Transverse colon (tissue), 4 donors: Measurements from ENCODE around the gene MYL12A. TPM values are rescaled to one million over a fixed set of nuclear protein-coding genes. Genes with fewer than 3 reads are reported as not detected.
"Not testable (repeated sequence)": the region's sequence is repeated elsewhere in the genome, so short reads cannot be mapped to it uniquely, and the experiment has no call there.

Source experiments
- DNase-seq: peaks from one replicate; pipeline ENCODE4 v3.0.0-alpha.2; 2019
- H3K27ac ChIP-seq, 4 donors: fragments of 200-600 bp; sonication (generic); 2 replicates each; pipeline ENCODE4 v1.5.1; 2016 to 2018; ENCODE audit warnings: inconsistent platforms in 4 of 4
- H3K27me3 ChIP-seq: fragments of 200-600 bp; sonication (generic); 2 replicates; pipeline ENCODE4 v1.5.1; 2017; ENCODE audit warnings: inconsistent platforms
- H3K36me3 ChIP-seq, 4 donors: fragments of 200-600 bp; sonication (generic); 2 replicates each; pipeline ENCODE4 v1.5.1; 2017 to 2019; ENCODE audit warnings: inconsistent platforms in 4 of 4
- H3K4me1 ChIP-seq, 4 donors: fragments of 200-600 bp; sonication (generic); 2 replicates each; pipeline ENCODE4 v1.5.1; 2017 to 2020; ENCODE audit warnings: inconsistent platforms in 4 of 4
- H3K4me3 ChIP-seq, 4 donors: fragments of 200-600 bp; sonication (generic); 1 replicate in 1 of 4; 2 replicates in 3 of 4; pipeline versions ENCODE4 v1.5.1 to v1.6.1; 2017 to 2019; ENCODE audit warnings: inconsistent platforms in 4 of 4
- H3K9me3 ChIP-seq, 2 donors: fragments of 200-600 bp; sonication (generic); 2 replicates each; pipeline ENCODE4 v1.5.1; 2017 to 2019; ENCODE audit warnings: inconsistent platforms in 2 of 2
- EP300 ChIP-seq: sonication (generic); formaldehyde crosslinking; IDR thresholded peaks from one replicate; pipeline ENCODE4 v1.6.1; 2017; ENCODE audit warnings: antibody characterized with exemption, low read depth
- POLR2A ChIP-seq: fragments of 450-650 bp; IDR thresholded peaks from one replicate; pipeline ENCODE4 v1.6.1; 2016; ENCODE audit warnings: antibody characterized with exemption, mild to moderate bottlenecking, moderate library complexity
- POLR2AphosphoS5 ChIP-seq, 3 donors: sonication (generic); formaldehyde crosslinking; IDR thresholded peaks; one replicate each; pipeline ENCODE4 v1.6.1; 2016; ENCODE audit warnings: antibody characterized with exemption in 3 of 3
- WGBS, 2 donors: methylation state at CpG; one replicate each; pipeline ENCODE4 v1.1.5; 2018; ENCODE audit warnings: low coverage in 1 of 2; 5-methylcytosine and 5-hydroxymethylcytosine counted together
- in situ Hi-C, 4 donors: fragments of 200-750 bp; cut with MboI; loops; one replicate each; pipeline versions ENCODE4 v1.15.0 to v1.15.1; 2017; ENCODE audit warnings: low sequenced_read_pairs in 3 of 4, low pct_ligation_motif_present in 1 of 4, low pct_unique_long_range_greater_than_20kb in 1 of 4
- intact Hi-C: fragments of 100-400 bp; cut with DNase I; formaldehyde crosslinking; loops from one replicate; pipeline ENCODE4 v1.15.1; 2023; ENCODE audit warnings: low total_unique reads
- total RNA-seq, 4 donors: library from RNA; depleted of rRNA; stranded (reverse); fragments of >200 nt; gene quantifications; one replicate each; pipeline ENCODE4 v1.1.0, GENCODE V29; 2016
- TF ChIP-seq, protein P1 (sequence below), 5 experiments: fragments of 200-600 bp in 3 of 5; fragments of 450-650 bp in 2 of 5; sonication (generic) in 3 of 5; IDR thresholded peaks; 1 replicate in 2 of 5; 2 replicates in 3 of 5; pipeline ENCODE4 v1.5.1; 2016 to 2017; ENCODE audit warnings: antibody characterized with exemption in 5 of 5, inconsistent platforms in 3 of 5, mild to moderate bottlenecking in 2 of 5, moderate library complexity in 1 of 5

The MYL12A gene
- total RNA-seq, 4 donors from 2014 or later = 257 to 511 (median 338) TPM

DNA sequence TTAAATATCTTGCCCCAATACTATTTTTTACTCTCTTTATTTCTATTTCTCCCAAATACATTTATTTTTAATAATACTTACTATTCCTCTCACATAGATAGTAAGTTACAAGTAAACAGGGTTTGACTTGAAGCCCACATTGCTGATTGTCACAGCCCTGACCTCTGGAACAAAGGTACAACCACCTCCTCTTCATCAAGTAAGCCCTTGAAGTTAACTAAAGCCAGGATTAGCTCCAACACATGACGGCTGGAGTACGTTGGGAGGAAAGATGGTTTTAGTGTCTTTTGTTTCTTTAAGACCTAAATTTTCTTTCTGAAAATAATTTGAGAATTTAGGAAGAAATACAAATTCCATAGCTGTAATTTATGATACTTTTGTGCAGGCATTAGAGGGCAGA lies 28.8 kb upstream of the MYL12A start:
- no peaks in the 10 kb centered on the region for H3K27me3 ChIP-seq
- no peaks in the 10 kb centered on the region for H3K9me3 ChIP-seq
- 78 to 85% methylated on average over 2 of the region's 2 CpGs for WGBS, 2 donors
- intact Hi-C loops = no loop called here
- peak overlapping the region; percentile 79 to 88 (median 80) for H3K27ac ChIP-seq
- in situ Hi-C loops = no loop called here
- no peak for DNase-seq
- H3K4me1 ChIP-seq = peaks cover 5 to 35% (median 12%) of the 10 kb centered on the region in 4 donors
- TF ChIP-seq POLR2AphosphoS5 (IDR thresholded peaks at IDR 0.05) = no peak
- TF ChIP-seq EP300 = no peak
- no peak for TF ChIP-seq POLR2A
- TF ChIP-seq, protein P1, sequence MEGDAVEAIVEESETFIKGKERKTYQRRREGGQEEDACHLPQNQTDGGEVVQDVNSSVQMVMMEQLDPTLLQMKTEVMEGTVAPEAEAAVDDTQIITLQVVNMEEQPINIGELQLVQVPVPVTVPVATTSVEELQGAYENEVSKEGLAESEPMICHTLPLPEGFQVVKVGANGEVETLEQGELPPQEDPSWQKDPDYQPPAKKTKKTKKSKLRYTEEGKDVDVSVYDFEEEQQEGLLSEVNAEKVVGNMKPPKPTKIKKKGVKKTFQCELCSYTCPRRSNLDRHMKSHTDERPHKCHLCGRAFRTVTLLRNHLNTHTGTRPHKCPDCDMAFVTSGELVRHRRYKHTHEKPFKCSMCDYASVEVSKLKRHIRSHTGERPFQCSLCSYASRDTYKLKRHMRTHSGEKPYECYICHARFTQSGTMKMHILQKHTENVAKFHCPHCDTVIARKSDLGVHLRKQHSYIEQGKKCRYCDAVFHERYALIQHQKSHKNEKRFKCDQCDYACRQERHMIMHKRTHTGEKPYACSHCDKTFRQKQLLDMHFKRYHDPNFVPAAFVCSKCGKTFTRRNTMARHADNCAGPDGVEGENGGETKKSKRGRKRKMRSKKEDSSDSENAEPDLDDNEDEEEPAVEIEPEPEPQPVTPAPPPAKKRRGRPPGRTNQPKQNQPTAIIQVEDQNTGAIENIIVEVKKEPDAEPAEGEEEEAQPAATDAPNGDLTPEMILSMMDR (IDR thresholded peaks at IDR 0.05) = no peak
- H3K36me3 ChIP-seq = no peaks in the 10 kb centered on the region
- peak overlapping the region in 2 of 4 donors; percentile 1 to 27 for H3K4me3 ChIP-seq

DNA sequence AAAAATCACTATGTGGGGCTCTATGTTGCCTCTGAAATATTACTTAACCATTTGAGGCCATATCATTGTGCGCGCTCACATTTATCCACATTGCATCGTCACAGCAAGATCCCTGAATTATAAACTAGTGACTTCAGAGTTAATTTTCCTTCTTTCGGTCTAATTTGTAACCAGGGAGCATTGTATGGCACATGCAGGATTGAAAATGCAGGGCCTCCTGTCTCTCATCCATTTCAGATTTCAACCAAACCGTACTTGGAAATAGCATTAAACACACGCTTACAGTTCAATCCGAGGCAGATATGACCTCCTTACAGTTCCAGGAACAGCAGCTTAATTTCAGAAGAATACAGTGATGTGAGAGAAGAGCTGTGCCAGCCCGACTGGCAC lies 28.4 kb upstream of the MYL12A start:
- no peak for TF ChIP-seq POLR2A
- TF ChIP-seq, protein P1 (IDR thresholded peaks at IDR 0.05) = no peak
- TF ChIP-seq EP300 = no peak
- TF ChIP-seq POLR2AphosphoS5 (IDR thresholded peaks at IDR 0.05) = no peak
- Histone ChIP-seq H3K4me1 (peaks cover 5 to 33% (median 12%) of the 10 kb centered on the region in 4 donors), H3K9me3 (no peaks in the 10 kb centered on the region), H3K27me3 (no peaks in the 10 kb centered on the region), H3K27ac (peak overlapping the region; percentile 79 to 88 (median 80)), H3K4me3 (peak overlapping the region in 2 of 4 donors; percentile 14 to 27), H3K36me3 (no peaks in the 10 kb centered on the region)
- intact Hi-C loops = no loop called here
- in situ Hi-C loops = no loop called here
- WGBS, 2 donors = 83 to 91% methylated on average over 5 to 8 of the region's 8 CpGs
- DNase-seq = no peak

DNA sequence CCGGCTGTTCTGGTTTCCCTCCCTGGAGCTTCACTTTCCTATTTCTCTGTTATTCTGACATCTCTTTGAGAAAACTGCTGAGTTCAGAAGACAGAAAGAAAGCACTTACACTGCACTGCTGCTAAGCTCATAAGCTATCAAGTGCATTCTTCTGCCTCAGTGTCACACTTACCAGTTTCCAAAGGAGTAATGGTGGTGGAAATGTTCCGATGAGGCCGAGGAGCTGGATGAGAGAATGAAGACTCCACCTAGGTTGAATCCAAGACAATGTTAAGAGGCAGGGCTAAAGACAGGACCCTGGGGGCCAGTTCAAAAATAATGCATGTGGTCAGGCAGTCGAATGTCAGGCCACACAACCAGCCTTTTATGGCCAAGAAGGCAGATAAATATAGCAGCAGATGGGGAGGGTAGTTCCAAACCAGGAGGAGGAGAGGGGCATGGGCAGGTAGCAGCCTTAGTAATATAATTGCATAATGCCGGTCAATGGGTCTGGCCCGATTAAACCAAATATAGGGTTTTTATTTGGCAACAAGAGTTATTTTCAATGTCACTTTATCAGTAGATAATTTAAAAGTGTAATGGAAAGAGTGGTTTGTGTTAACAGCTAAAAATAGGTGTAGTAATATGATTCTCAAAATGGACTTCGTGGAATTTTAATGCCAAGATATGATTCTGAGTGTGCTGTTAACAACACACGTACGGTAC lies 27.8 kb upstream of the MYL12A start, which contains the start of gene MYOM1:
Gene MYOM1 (minus strand): TSS at position 338 of the 705 bp plus-strand sequence. CDS start 4,745 bp downstream, outside the sequence.
- DNase-seq = no peak
- intact Hi-C loops = no loop called here

DNA sequence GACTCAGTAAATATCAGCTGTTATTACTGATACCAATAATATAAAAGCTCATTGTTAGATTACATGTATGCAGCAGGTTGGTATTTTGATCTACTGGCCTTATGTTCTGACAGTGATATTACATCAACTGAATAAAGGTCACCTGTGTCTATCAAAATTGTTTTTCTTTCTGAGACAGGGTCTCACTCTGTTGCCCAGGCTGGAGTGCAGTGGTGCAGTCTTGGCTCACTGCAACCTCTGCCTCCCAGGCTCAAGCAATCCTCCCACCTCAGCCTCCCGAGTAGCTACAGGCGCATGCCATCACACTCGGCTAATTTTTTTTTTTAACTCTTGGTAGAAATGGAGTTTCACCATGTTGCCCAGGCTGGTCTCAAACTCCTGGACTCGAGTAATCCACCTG lies 26.7 kb upstream of the MYL12A start:
- in situ Hi-C loops, H3K27me3 ChIP-seq: not testable (repeated sequence)

More for the DNA sequence above, 27.8 kb upstream of the MYL12A start, which contains the start of gene MYOM1:
- H3K27me3 ChIP-seq = no peaks in the 10 kb centered on the region
- peak within 1 kb of the TSS in 2 of 4 donors; percentile 14 to 27 for H3K4me3 ChIP-seq
- no peaks in the 10 kb centered on the region for H3K9me3 ChIP-seq
- peak within 1 kb of the TSS; percentile 79 to 88 (median 80) for H3K27ac ChIP-seq
- in situ Hi-C loops = no loop called here
- TF ChIP-seq, protein P1 (IDR thresholded peaks at IDR 0.05) = no peak
- TF ChIP-seq EP300 (no peak), POLR2AphosphoS5 (IDR thresholded peaks at IDR 0.05) (no peak), POLR2A (no peak)
- peaks cover 5 to 33% (median 12%) of the 10 kb centered on the region in 4 donors for H3K4me1 ChIP-seq
- 76 to 78% methylated on average over 5 to 9 of the region's 9 CpGs for WGBS, 2 donors
- H3K36me3 ChIP-seq = no peaks in the 10 kb centered on the region

More for the DNA sequence above, 26.7 kb upstream of the MYL12A start:
- H3K9me3 ChIP-seq, H3K4me3 ChIP-seq, intact Hi-C loops, H3K36me3 ChIP-seq, H3K27ac ChIP-seq, DNase-seq: not testable (repeated sequence)
- H3K4me1 ChIP-seq = peaks cover 5 to 40% (median 12%) of the 10 kb centered on the region in 4 donors
- 90 to 100% methylated on average over 1 to 4 of the region's 4 CpGs for WGBS, 2 donors
